ENCODE data around the gene CCDC78. TPM values are rescaled to one million over a fixed set of nuclear protein-coding genes. Genes with fewer than 3 reads are reported as not detected.

The CCDC78 gene
- total RNA-seq, 4 donors from 2014 or later = 0.13 TPM; not detected in 3

DNA sequence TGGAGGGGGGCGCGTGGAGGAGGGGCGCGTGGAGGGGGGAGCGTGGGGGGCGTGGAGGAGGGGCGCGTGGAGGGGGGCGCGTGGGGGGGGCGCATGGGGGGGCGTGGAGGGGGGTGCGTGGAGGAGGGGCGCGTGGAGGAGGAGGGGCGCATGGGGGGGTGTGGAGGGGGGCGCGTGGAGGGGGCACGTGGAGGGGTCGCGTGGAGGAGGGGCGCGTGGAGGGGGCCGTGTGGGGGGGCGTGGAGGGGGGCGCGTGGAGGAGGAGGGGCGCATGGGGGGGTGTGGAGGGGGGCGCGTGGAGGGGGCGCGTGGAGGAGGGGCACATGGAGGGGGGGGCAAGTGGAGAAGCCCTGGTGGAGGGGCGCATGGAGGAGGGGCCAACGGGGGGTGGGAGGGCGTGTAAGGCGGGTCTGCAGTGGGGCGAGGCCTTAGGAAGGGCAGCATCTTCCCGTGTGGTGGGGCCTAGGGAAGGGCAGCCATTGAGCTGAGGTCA, 41.5 kb upstream of the CCDC78 start:
- H3K36me3 ChIP-seq = no peaks in the 10 kb centered on the region
- no peak for ATAC-seq
- H3K4me3 ChIP-seq = no peak overlapping the region
- 46% methylated on average over 4 of the region's 38 CpGs; no CpG with 5 or more reads in 1 of the 2 donors for WGBS, 2 donors (ENCODE audit: low coverage in 1 of 2)
- H3K9me3 ChIP-seq = no peaks in the 10 kb centered on the region
- TF ChIP-seq POLR2AphosphoS5 (IDR thresholded peaks at IDR 0.05) (no peak), POLR2A (IDR thresholded peaks at IDR 0.05) (no peak), EP300 (IDR thresholded peaks at IDR 0.05) (no peak)
- TF ChIP-seq, protein P1, sequence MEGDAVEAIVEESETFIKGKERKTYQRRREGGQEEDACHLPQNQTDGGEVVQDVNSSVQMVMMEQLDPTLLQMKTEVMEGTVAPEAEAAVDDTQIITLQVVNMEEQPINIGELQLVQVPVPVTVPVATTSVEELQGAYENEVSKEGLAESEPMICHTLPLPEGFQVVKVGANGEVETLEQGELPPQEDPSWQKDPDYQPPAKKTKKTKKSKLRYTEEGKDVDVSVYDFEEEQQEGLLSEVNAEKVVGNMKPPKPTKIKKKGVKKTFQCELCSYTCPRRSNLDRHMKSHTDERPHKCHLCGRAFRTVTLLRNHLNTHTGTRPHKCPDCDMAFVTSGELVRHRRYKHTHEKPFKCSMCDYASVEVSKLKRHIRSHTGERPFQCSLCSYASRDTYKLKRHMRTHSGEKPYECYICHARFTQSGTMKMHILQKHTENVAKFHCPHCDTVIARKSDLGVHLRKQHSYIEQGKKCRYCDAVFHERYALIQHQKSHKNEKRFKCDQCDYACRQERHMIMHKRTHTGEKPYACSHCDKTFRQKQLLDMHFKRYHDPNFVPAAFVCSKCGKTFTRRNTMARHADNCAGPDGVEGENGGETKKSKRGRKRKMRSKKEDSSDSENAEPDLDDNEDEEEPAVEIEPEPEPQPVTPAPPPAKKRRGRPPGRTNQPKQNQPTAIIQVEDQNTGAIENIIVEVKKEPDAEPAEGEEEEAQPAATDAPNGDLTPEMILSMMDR (IDR thresholded peaks at IDR 0.05) = no peak
- H3K27me3 ChIP-seq = peaks cover 62% of the 10 kb centered on the region
- H3K27ac ChIP-seq = no peak overlapping the region
- no peaks in the 10 kb centered on the region for H3K4me1 ChIP-seq

- TF ChIP-seq POLR2AphosphoS5 (IDR thresholded peaks at IDR 0.05) = no peak
- TF ChIP-seq, protein P1 (IDR thresholded peaks at IDR 0.05) = no peak
- no peak for TF ChIP-seq EP300 (IDR thresholded peaks at IDR 0.05)
- TF ChIP-seq POLR2A (IDR thresholded peaks at IDR 0.05) = no peak
- Histone ChIP-seq H3K4me1 (no peaks in the 10 kb centered on the region), H3K9me3 (no peaks in the 10 kb centered on the region), H3K27me3 (peaks cover 69% of the 10 kb centered on the region), H3K27ac (no peak overlapping the region), H3K4me3 (no peak overlapping the region), H3K36me3 (no peaks in the 10 kb centered on the region)
- ATAC-seq = no peak
- WGBS, 2 donors (ENCODE audit: low coverage in 1 of 2) = no CpG with 5 or more reads among the region's 48 CpGs
These were observed 40.8 kb upstream of the CCDC78 start for GRCh38 chr16:766820-767640.

- Histone ChIP-seq H3K27ac (no peak overlapping the region), H3K4me3 (no peak overlapping the region), H3K27me3 (peaks cover 76% of the 10 kb centered on the region), H3K9me3 (no peaks in the 10 kb centered on the region), H3K4me1 (no peaks in the 10 kb centered on the region), H3K36me3 (no peaks in the 10 kb centered on the region)
- TF ChIP-seq EP300 (IDR thresholded peaks at IDR 0.05) (no peak), POLR2A (IDR thresholded peaks at IDR 0.05) (no peak), POLR2AphosphoS5 (IDR thresholded peaks at IDR 0.05) (no peak)
- TF ChIP-seq, protein P1 (IDR thresholded peaks at IDR 0.05) = no peak
- no peak for ATAC-seq
- WGBS, 2 donors (ENCODE audit: low coverage in 1 of 2) = 76 to 82% methylated on average over 8 to 15 of the region's 29 CpGs
These were observed 40.0 kb upstream of the CCDC78 start for GRCh38 chr16:766008-766819.

DNA sequence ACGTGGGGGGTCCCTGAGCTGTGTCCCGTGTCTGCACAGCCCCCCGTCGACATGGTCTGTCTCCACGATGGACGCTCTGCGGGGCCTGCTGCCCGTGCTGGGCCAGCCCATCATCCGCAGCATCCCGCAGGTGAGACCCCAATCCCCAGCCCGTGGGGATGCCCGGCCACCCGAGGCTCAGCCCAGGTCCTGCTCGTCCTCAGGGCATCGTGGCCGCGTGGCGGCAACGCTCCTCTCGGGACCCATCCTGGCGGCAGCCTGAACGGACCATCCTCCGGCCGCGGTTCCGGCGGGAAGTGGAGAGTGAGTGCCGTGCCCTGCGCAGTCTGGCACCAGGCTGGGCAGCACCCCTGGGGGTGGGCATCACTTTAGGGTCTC, 39.2 kb upstream of the CCDC78 start:
- Histone ChIP-seq H3K9me3 (no peaks in the 10 kb centered on the region), H3K36me3 (no peaks in the 10 kb centered on the region), H3K27me3 (peaks cover 74% of the 10 kb centered on the region), H3K4me1 (no peaks in the 10 kb centered on the region), H3K27ac (no peak overlapping the region), H3K4me3 (no peak overlapping the region)
- no peak for ATAC-seq
- WGBS, 2 donors (ENCODE audit: low coverage in 1 of 2) = no CpG with 5 or more reads among the region's 29 CpGs
- TF ChIP-seq POLR2AphosphoS5 (IDR thresholded peaks at IDR 0.05) = no peak

GRCh38 chr16:764848-765487, 38.7 kb upstream of the CCDC78 start:
- no peaks in the 10 kb centered on the region for H3K36me3 ChIP-seq
- no peaks in the 10 kb centered on the region for H3K9me3 ChIP-seq
- no peak for ATAC-seq
- no CpG with 5 or more reads among the region's 38 CpGs for WGBS, 2 donors (ENCODE audit: low coverage in 1 of 2)
- H3K27me3 ChIP-seq = peaks cover 74% of the 10 kb centered on the region
- H3K4me1 ChIP-seq = no peaks in the 10 kb centered on the region
- H3K4me3 ChIP-seq = no peak overlapping the region
- no peak for TF ChIP-seq EP300 (IDR thresholded peaks at IDR 0.05)
- TF ChIP-seq, protein P1 (IDR thresholded peaks at IDR 0.05) = no peak
- TF ChIP-seq POLR2A (IDR thresholded peaks at IDR 0.05) = no peak
- TF ChIP-seq POLR2AphosphoS5 (IDR thresholded peaks at IDR 0.05) = no peak
- H3K27ac ChIP-seq = no peak overlapping the region
